B cell (primary cell): ENCODE results near the gene AFF3.

Experiments used
- EZH2 ChIP-seq: IDR thresholded peaks from 2 replicates; pipeline ENCODE4 v1.6.1; 2012; ENCODE audit warnings: borderline replicate concordance, low read depth, mild to moderate bottlenecking, moderate library complexity, low read length; ENCODE audit not compliant: insufficient read depth, poor library complexity, severe bottlenecking
- TF ChIP-seq, protein P1 (sequence below): fragments of 200-600 bp; IDR thresholded peaks from one replicate; pipeline ENCODE4 v1.8.0; 2022; ENCODE audit warnings: antibody characterized with exemption, mild to moderate bottlenecking

DNA sequence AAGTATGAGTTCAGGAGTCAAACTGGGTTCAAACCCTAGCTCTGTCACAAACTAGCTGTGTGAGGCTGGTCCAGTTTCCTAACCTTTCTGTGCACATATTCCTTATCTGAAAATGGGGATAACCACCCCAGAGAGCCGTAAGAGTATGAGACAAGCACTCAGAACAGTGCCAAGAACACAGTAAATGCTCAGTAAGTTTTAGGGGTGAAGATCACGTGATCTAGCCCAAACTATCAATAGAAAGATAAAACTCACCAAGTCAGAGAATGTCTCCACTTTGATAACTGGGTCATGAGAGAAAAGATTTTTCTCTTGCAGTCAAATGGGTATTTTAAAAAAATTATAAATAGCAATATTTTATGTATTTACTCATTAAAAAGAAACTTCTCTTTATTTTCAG, 433.2 kb downstream of the AFF3 start:
- TF ChIP-seq, protein P1, sequence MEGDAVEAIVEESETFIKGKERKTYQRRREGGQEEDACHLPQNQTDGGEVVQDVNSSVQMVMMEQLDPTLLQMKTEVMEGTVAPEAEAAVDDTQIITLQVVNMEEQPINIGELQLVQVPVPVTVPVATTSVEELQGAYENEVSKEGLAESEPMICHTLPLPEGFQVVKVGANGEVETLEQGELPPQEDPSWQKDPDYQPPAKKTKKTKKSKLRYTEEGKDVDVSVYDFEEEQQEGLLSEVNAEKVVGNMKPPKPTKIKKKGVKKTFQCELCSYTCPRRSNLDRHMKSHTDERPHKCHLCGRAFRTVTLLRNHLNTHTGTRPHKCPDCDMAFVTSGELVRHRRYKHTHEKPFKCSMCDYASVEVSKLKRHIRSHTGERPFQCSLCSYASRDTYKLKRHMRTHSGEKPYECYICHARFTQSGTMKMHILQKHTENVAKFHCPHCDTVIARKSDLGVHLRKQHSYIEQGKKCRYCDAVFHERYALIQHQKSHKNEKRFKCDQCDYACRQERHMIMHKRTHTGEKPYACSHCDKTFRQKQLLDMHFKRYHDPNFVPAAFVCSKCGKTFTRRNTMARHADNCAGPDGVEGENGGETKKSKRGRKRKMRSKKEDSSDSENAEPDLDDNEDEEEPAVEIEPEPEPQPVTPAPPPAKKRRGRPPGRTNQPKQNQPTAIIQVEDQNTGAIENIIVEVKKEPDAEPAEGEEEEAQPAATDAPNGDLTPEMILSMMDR = no peak
- TF ChIP-seq EZH2 = no peak
